GM19193 (cell line): ENCODE data around the gene SECTM1.

Experiments used
- POLR2A ChIP-seq: IDR thresholded peaks from 4 replicates; pipeline ENCODE4 v1.6.1; 2011; ENCODE audit not compliant: insufficient read depth, insufficient read length; ENCODE audit errors: extremely low read depth

Gene SECTM1

GRCh38 chr17:82370471-82371332 lies 37.1 kb upstream of the SECTM1 start:
- peak; percentile 38 for TF ChIP-seq POLR2A

DNA sequence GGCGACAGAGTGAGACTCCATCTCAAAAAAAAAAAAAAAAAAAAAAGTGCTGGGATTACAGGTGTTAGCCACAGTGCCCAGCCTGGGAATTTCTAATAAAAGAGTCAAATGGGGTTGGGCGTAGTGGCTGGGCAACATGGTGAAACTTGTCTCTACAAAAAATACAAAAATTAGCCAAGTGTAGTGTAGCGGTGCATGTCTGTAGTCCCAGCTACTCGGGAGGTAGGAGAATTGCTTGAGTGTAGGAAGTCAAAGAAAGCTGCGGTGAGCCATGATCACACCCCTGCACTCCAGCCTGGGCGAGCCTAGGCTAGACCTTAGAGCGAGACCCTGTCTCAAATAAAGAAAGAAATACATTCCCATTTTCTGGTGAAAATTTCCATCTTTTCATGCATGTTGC lies 35.6 kb upstream of the SECTM1 start:
- no peak for TF ChIP-seq POLR2A

- TF ChIP-seq POLR2A = peak; percentile 53
Measured at GRCh38 chr17:82367724-82368524, 34.4 kb upstream of the SECTM1 start.

GRCh38 chr17:82366749-82367148 lies 33.2 kb upstream of the SECTM1 start:
- no peak for TF ChIP-seq POLR2A

DNA sequence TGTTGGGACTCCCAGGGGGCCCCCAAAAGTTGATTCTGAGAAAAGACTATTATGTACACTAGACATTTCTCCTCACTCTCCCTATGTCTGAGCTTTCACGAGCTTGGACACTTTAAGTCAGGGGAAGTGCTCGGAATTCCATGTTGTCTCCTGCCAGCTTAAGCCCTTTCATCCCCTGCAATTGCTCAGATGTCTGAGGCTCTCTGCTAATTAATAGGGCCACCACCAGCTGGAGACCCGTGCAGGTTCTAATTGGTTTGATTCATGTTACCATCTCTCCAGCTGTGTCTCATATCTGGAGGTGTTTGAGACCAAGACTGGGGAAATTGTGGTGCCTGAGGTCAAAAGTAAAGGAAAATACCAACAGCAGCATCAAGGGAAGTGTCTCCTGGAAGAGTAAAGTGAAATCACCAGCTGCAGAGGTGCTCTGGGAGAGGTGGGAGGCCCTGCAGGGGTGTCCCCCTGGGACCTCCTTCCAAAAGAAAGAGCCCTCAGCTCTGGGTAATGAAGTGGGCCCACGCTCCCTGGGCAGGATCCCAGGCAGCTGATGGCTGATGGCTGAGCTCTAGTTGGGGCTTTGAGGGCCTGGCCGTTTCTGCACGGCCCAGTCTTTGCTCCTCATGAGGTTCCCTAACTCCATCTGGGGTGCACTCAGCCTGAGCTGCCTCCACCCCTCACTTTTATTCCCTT lies 32.2 kb upstream of the SECTM1 start:
- no peak for TF ChIP-seq POLR2A

- no peak for TF ChIP-seq POLR2A
Measured at GRCh38 chr17:82361885-82362633, 28.5 kb upstream of the SECTM1 start.

DNA sequence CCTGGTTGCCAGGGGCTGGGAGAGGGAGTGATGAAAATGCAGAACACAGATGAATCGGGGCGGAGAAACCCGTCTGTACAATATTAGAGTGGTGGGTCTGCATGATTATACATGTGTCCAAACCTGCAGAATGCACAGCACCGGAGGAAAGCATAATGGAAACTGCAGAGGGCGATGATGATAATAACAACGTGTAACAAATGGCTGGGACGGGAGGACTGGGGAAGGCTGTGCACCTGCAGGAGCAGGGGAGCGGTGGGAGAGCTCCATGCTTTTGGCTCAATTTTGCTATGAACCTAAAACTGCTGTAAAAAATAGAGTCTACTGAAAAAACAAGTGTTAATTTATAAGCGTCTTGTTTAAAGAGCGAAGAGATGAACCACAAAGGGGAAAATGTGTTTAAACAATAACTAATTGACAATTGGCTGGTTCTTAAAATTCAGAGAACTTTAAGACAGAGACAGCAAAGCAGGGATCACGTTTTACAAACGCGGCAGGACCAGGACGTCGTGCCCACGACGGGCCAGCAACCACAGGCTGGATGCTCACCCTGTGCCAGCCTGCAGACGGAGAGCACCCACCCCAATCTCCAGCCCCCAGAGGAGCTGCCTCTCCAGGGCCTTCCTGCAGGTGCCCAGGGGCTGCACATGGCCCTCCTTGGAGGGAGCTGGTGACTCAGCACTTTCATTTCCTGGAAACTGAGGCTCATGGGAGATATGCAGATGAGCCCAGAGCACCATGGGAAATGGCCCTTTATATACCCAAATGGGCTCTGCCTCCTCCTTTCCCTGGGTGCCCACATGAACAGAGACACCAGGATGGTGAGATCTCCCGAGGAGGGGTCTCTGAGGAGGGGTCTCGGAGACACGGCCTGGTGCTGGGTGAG lies 25.1 kb upstream of the SECTM1 start, which contains the start of gene TEX19:
TSS of gene TEX19 (plus strand) at position 783 of the 886 bp plus-strand sequence. CDS start 2,904 bp downstream, outside the sequence.
- peak; percentile 18 for TF ChIP-seq POLR2A

DNA sequence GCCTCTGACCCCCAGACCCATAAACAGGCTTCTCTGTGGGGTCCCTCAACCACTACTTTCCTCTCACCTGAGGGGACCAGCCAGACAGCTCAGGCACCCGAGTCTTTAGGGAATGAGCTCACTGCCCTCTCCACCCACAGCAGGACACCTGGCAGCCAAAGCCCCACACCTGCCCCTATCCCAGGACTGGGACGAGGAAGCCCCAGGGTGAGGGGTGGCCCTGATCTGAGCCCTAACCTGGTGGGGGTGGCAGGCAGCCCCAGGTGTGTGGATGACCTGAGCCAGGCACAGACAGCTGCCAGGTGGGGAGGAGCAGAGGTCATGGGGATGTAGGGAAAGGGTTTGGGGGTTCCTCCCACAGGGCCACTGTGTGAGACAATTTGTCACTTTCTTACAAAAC lies 23.8 kb upstream of the SECTM1 start:
- TF ChIP-seq POLR2A = no peak

- no peak for TF ChIP-seq POLR2A
Measured at GRCh38 chr17:82356845-82357355, 23.3 kb upstream of the SECTM1 start.

- TF ChIP-seq POLR2A = no peak
Measured at GRCh38 chr17:82355770-82356427, 22.3 kb upstream of the SECTM1 start.

- no peak for TF ChIP-seq POLR2A
Measured at GRCh38 chr17:82354804-82355308, 21.3 kb upstream of the SECTM1 start.

DNA sequence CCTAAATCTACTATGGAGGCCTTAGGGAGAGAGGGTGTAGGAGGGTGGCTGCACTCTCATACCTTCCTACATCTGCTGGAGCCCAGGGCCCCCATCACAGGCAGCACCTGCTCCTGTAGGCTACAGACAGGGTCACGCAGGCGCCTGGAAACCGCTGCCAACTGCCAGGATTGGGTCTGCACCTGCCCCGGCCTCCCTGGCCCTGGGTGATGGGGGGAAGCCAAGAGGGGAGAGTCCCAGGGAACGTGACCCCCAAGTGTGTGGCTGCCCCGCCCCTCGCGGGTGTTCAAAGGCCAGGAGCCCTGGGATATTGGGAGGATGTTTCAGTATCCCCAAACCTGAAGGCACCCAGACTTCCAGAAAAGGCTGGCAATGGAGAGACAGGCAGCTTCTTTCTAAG lies 19.9 kb upstream of the SECTM1 start:
- TF ChIP-seq POLR2A = no peak
